Activated CD4-positive, alpha-beta memory T cell treated with anti-CD3 and anti-CD28 coated beads for 36 hours (primary cell): ENCODE results near the gene KIF3A. TPM values are rescaled to one million over a fixed set of nuclear protein-coding genes. Genes with fewer than 3 reads are reported as not detected.
A peak's percentile ranks its signal among the peaks of the same experiment; 100 is the strongest.

ENCODE experiments used
- CTCF ChIA-PET: fragments of 350-600 bp; sonication (Branson Sonifier 250); formaldehyde crosslinking; loops from one replicate; lab custom pipeline; 2021; ENCODE audit warnings: antibody characterized with exemption, inconsistent platforms; lab: Charles Lee
- POLR2A ChIA-PET: fragments of 350-600 bp; sonication (Branson Sonifier 250); formaldehyde crosslinking; loops from one replicate; lab custom pipeline; 2021; ENCODE audit warnings: antibody characterized with exemption; lab: Charles Lee
- DNase-seq: peaks from one replicate; pipeline ENCODE4 v3.0.0-alpha.2; 2020
- H3K27ac Mint-ChIP-seq: one replicate; pipeline ENCODE4 v1.8.0; 2021; ENCODE audit warnings: mixed read lengths
- H3K27me3 Mint-ChIP-seq: one replicate; pipeline ENCODE4 v1.8.0; 2021; ENCODE audit warnings: mixed read lengths
- H3K36me3 Mint-ChIP-seq: one replicate; pipeline ENCODE4 v1.8.0; 2021; ENCODE audit warnings: mixed read lengths
- H3K4me1 Mint-ChIP-seq: one replicate; pipeline ENCODE4 v1.8.0; 2021; ENCODE audit warnings: low read depth, mixed read lengths
- H3K4me3 Mint-ChIP-seq: one replicate; pipeline ENCODE4 v1.8.0; 2021; ENCODE audit warnings: mild to moderate bottlenecking, mixed read lengths
- H3K9me3 Mint-ChIP-seq: one replicate; pipeline ENCODE4 v1.8.0; 2021; ENCODE audit warnings: mixed read lengths
- intact Hi-C: fragments of 100-400 bp; cut with micrococcal nuclease; formaldehyde crosslinking; loops from one replicate; pipeline ENCODE4 v1.15.1; 2023
- total RNA-seq, 2 experiments: library from RNA; stranded (reverse); gene quantifications; one replicate each; pipeline ENCODE4 v1.2.3, GENCODE V29; 2021

Gene KIF3A
- total RNA-seq, 2 experiments from 2014 or later: 12.1 to 16.1 TPM

- peak overlapping the region; percentile 33 for H3K4me3 Mint-ChIP-seq
- H3K27me3 Mint-ChIP-seq: no peaks in the 10 kb centered on the region
- intact Hi-C loops: loop anchor here (1.0 to 5.0 kb wide), 6 partner anchors 10 to 88 kb away; no protein-coding TSS in a partner anchor
- H3K9me3 Mint-ChIP-seq: no peaks in the 10 kb centered on the region
- ChIA-PET POLR2A (interaction anchor here (0.7 to 1.8 kb wide), 3 partner anchors 9 to 23 kb away, joined by 3 to 12 read pairs (median 9); no protein-coding TSS in a partner anchor), CTCF (interaction anchor here (1.1 to 1.4 kb wide), 2 partner anchors 11 to 136 kb away, joined by 3 to 4 read pairs; no protein-coding TSS in a partner anchor)
- H3K36me3 Mint-ChIP-seq: no peaks in the 10 kb centered on the region
- H3K4me1 Mint-ChIP-seq: peaks cover 44% of the 10 kb centered on the region
- H3K27ac Mint-ChIP-seq: peak overlapping the region; percentile 90
- DNase-seq: peak; percentile 51
Observed at GRCh38 chr5:132663771-132664695, 73.3 kb downstream of the KIF3A start.

- no peak overlapping the region for H3K4me3 Mint-ChIP-seq
- H3K4me1 Mint-ChIP-seq: peaks cover 46% of the 10 kb centered on the region
- CTCF ChIA-PET: interaction anchor here (0.7 to 1.4 kb wide), 3 partner anchors 11 to 157 kb away, joined by 3 to 4 read pairs (median 3); no protein-coding TSS in a partner anchor
- H3K27me3 Mint-ChIP-seq: peaks cover under 1% of the 10 kb centered on the region
- POLR2A ChIA-PET: interaction anchor here (0.7 to 1.8 kb wide), 4 partner anchors 10 to 23 kb away, joined by 3 to 12 read pairs (median 6); no protein-coding TSS in a partner anchor
- no peaks in the 10 kb centered on the region for H3K36me3 Mint-ChIP-seq
- intact Hi-C loops: loop anchor here (1.0 to 5.0 kb wide), 6 partner anchors 11 to 89 kb away; no protein-coding TSS in a partner anchor
- peak overlapping the region; percentile 90 for H3K27ac Mint-ChIP-seq
- H3K9me3 Mint-ChIP-seq: no peaks in the 10 kb centered on the region
- DNase-seq: peak; percentile 86
Observed at GRCh38 chr5:132662925-132663770, 74.2 kb downstream of the KIF3A start.

GRCh38 chr5:132662004-132662401, 75.3 kb downstream of the KIF3A start:
- peak overlapping the region; percentile 20 for H3K27ac Mint-ChIP-seq
- H3K4me3 Mint-ChIP-seq: no peak overlapping the region
- peaks cover 56% of the 10 kb centered on the region for H3K4me1 Mint-ChIP-seq
- H3K36me3 Mint-ChIP-seq: no peaks in the 10 kb centered on the region
- CTCF ChIA-PET: interaction anchor here (1.3 kb wide), 1 partner anchor 76 kb away, joined by 3 read pairs; the partner anchor contains the start of gene KIF3A
- peaks cover 9% of the 10 kb centered on the region for H3K27me3 Mint-ChIP-seq
- DNase-seq: no peak
- POLR2A ChIA-PET: interaction anchor here (0.5 to 1.4 kb wide), 3 partner anchors 21 to 384 kb away, joined by 3 to 4 read pairs (median 4); no protein-coding TSS in a partner anchor
- intact Hi-C loops: loop anchor here (5.0 kb wide), 1 partner anchor 90 kb away; no protein-coding TSS in a partner anchor
- H3K9me3 Mint-ChIP-seq: no peaks in the 10 kb centered on the region

- Mint-ChIP-seq H3K27ac (peak overlapping the region; percentile 20), H3K4me3 (no peak overlapping the region), H3K9me3 (no peaks in the 10 kb centered on the region), H3K36me3 (no peaks in the 10 kb centered on the region), H3K27me3 (peaks cover 15% of the 10 kb centered on the region), H3K4me1 (peaks cover 62% of the 10 kb centered on the region)
- DNase-seq: no peak
- intact Hi-C loops: loop anchor here (5.0 kb wide), 1 partner anchor 91 kb away; no protein-coding TSS in a partner anchor
- ChIA-PET POLR2A (interaction anchor here (0.5 to 1.4 kb wide), 2 partner anchors 20 to 385 kb away, joined by 3 to 4 read pairs; no protein-coding TSS in a partner anchor), CTCF (interaction anchor here (1.3 to 1.4 kb wide), 2 partner anchors 76 to 158 kb away, joined by 3 to 6 read pairs; partner anchors contain the start of gene KIF3A)
Observed at GRCh38 chr5:132661231-132662003, 75.9 kb downstream of the KIF3A start.

- Mint-ChIP-seq H3K27me3 (peaks cover 16% of the 10 kb centered on the region), H3K4me3 (peak overlapping the region; percentile 10), H3K9me3 (no peaks in the 10 kb centered on the region), H3K36me3 (no peaks in the 10 kb centered on the region), H3K4me1 (peaks cover 63% of the 10 kb centered on the region), H3K27ac (no peak overlapping the region)
- DNase-seq: no peak
- intact Hi-C loops: loop anchor here (5.0 kb wide), 1 partner anchor 92 kb away; no protein-coding TSS in a partner anchor
- CTCF ChIA-PET: interaction anchor here (1.3 kb wide), 1 partner anchor 134 kb away, joined by 3 read pairs; no protein-coding TSS in a partner anchor
- POLR2A ChIA-PET: interaction anchor here (1.0 kb wide), 1 partner anchor 23 kb away, joined by 3 read pairs; no protein-coding TSS in a partner anchor
Observed at GRCh38 chr5:132659598-132660493, 77.5 kb downstream of the KIF3A start.

GRCh38 chr5:132658381-132659302, 78.7 kb downstream of the KIF3A start:
- peak overlapping the region; percentile 47 for H3K4me3 Mint-ChIP-seq
- intact Hi-C loops: no loop called here
- H3K27ac Mint-ChIP-seq: peak overlapping the region; percentile 46

GRCh38 chr5:132657676-132658380, 79.5 kb downstream of the KIF3A start, which contains the start of gene IL13:
Gene IL13 (plus strand): TSS chr5:132658173. CDS start chr5:132658187, 14 bp downstream.
- H3K4me3 Mint-ChIP-seq: peak within 1 kb of the TSS; percentile 47
- peak within 1 kb of the TSS; percentile 46 for H3K27ac Mint-ChIP-seq
- peaks cover 44% of the 10 kb centered on the region for H3K4me1 Mint-ChIP-seq
- intact Hi-C loops: no loop called here
- peak; percentile 50 for DNase-seq
- ChIA-PET POLR2A (interaction anchor here (0.6 to 1.9 kb wide), 4 partner anchors 10 to 17 kb away, joined by 3 to 14 read pairs (median 3); no protein-coding TSS in a partner anchor), CTCF (interaction anchor here (1.0 to 2.5 kb wide), 5 partner anchors 16 to 162 kb away, joined by 3 to 6 read pairs (median 4); no protein-coding TSS in a partner anchor)
- no peaks in the 10 kb centered on the region for H3K36me3 Mint-ChIP-seq
- H3K27me3 Mint-ChIP-seq: peaks cover 29% of the 10 kb centered on the region
- H3K9me3 Mint-ChIP-seq: no peaks in the 10 kb centered on the region

More at GRCh38 chr5:132658381-132659302, 78.7 kb downstream of the KIF3A start:
- H3K4me1 Mint-ChIP-seq: peaks cover 52% of the 10 kb centered on the region
- CTCF ChIA-PET: interaction anchor here (1.0 to 2.5 kb wide), 5 partner anchors 16 to 162 kb away, joined by 3 to 6 read pairs (median 4); no protein-coding TSS in a partner anchor
- H3K9me3 Mint-ChIP-seq: no peaks in the 10 kb centered on the region
- DNase-seq: no peak
- H3K36me3 Mint-ChIP-seq: no peaks in the 10 kb centered on the region
- H3K27me3 Mint-ChIP-seq: peaks cover 25% of the 10 kb centered on the region
- POLR2A ChIA-PET: interaction anchor here (0.6 to 1.9 kb wide), 4 partner anchors 11 to 18 kb away, joined by 3 to 14 read pairs (median 3); no protein-coding TSS in a partner anchor

GRCh38 chr5:132656774-132657355, 80.5 kb downstream of the KIF3A start:
- Mint-ChIP-seq H3K9me3 (no peaks in the 10 kb centered on the region), H3K4me3 (peak overlapping the region; percentile 16), H3K27me3 (peaks cover 32% of the 10 kb centered on the region), H3K36me3 (no peaks in the 10 kb centered on the region), H3K4me1 (peaks cover 36% of the 10 kb centered on the region), H3K27ac (no peak overlapping the region)
- no peak for DNase-seq
- POLR2A ChIA-PET: interaction anchor here (1.9 kb wide), 1 partner anchor 16 kb away, joined by 14 read pairs; no protein-coding TSS in a partner anchor
- intact Hi-C loops: no loop called here
- CTCF ChIA-PET: interaction anchor here (1.6 to 2.5 kb wide), 2 partner anchors 15 to 17 kb away, joined by 4 to 6 read pairs; no protein-coding TSS in a partner anchor
